ENCODE measurements around the gene SLC13A2. TPM values are rescaled to one million over a fixed set of nuclear protein-coding genes. Genes with fewer than 3 reads are reported as not detected.

SLC13A2 gene
- total and polyA plus RNA-seq, 2 donors (not counting 3 experiments of a cell fraction or from before 2014, with no cell fraction given): not detected

DNA sequence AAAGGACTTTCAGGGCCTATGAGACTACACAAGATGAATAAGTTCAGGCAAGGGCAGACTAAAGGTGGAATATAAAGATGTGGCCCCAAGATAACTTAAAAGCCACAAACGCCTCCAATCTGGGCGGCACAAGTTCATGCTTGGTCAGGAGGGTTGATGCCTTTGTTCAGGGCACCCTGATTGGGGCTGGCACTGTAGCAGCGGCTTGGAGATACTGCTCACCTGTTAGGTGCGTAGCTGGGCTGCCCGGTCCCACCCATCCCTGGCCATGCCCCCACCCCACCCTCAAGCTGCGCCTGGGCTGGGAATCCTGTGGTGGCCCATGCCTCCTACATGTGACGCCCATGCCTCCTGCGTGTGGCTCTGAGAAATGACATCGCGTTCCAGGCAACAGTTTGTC, 12.5 kb upstream of the SLC13A2 start:
- H3K27me3 ChIP-seq (ENCODE audit: control insufficient read depth in 2 of 2, insufficient read depth in 2 of 2, low read length in 2 of 2): peaks cover 0 to 2% of the 10 kb centered on the region in 2 experiments

More for the DNA sequence above, 12.5 kb upstream of the SLC13A2 start:
- Histone ChIP-seq H3K79me2 (ENCODE audit: control insufficient read depth, insufficient read depth, low read length) (no peaks in the 10 kb centered on the region), H4K20me1 (replicated peaks; ENCODE audit: control insufficient read depth, extremely low read depth, insufficient read depth, low read length) (no peaks in the 10 kb centered on the region), H3K9me3 (replicated peaks; ENCODE audit: control insufficient read depth, insufficient read depth, low read length) (no peaks in the 10 kb centered on the region), H3K4me2 (ENCODE audit: insufficient read depth, low read length) (no peak overlapping the region), H3K9me1 (replicated peaks; ENCODE audit: control insufficient read depth, extremely low read depth, insufficient read depth, low read length) (no peaks in the 10 kb centered on the region), H2AFZ (ENCODE audit: low read depth, low read length) (no peak overlapping the region), H3K4me3 (replicated peaks in 1 of 3; ENCODE audit: insufficient read depth in 1 of 3, low read depth in 1 of 3, low read length in 3 of 3) (no peak overlapping the region), H3K36me3 (ENCODE audit: control insufficient read depth in 2 of 2, extremely low read depth in 1 of 2, insufficient read depth in 2 of 2, low read length in 2 of 2) (no peaks in the 10 kb centered on the region), H3K27ac (ENCODE audit: insufficient read depth, low read depth, low read length) (no peak overlapping the region), H3K9ac (replicated peaks; ENCODE audit: extremely low read depth, insufficient read depth, low read length) (no peak overlapping the region), H3K4me1 (ENCODE audit: control insufficient read depth, extremely low read depth, insufficient read depth, low read length) (no peaks in the 10 kb centered on the region)
- CTCF ChIA-PET: no interaction called here
- FAIRE-seq: no peak
- intact Hi-C loops (cut with micrococcal nuclease): no loop called here
- no peak for DNase-seq (ENCODE audit: low read depth, low spot score)
- dilution Hi-C loops (cut with MboI; ENCODE audit: extremely low pct_ligation_motif_present, low sequenced_read_pairs): no loop called here
- POLR2A ChIA-PET: no interaction called here
- no peak for TF ChIP-seq FOS (IDR thresholded peaks at IDR 0.05; ENCODE audit: borderline replicate concordance, insufficient read depth, low read length)
- no peak for TF ChIP-seq JUN (IDR thresholded peaks at IDR 0.05; ENCODE audit: borderline replicate concordance, insufficient read depth, insufficient read length, low read depth)
- no peak for TF ChIP-seq POLR2AphosphoS5 (IDR thresholded peaks at IDR 0.05; ENCODE audit: insufficient read depth, low read depth, low read length)
- no peak for TF ChIP-seq EZH2 (IDR thresholded peaks at IDR 0.05; ENCODE audit: borderline replicate concordance, low read depth, low read length, severe bottlenecking)
- TF ChIP-seq, protein P1, sequence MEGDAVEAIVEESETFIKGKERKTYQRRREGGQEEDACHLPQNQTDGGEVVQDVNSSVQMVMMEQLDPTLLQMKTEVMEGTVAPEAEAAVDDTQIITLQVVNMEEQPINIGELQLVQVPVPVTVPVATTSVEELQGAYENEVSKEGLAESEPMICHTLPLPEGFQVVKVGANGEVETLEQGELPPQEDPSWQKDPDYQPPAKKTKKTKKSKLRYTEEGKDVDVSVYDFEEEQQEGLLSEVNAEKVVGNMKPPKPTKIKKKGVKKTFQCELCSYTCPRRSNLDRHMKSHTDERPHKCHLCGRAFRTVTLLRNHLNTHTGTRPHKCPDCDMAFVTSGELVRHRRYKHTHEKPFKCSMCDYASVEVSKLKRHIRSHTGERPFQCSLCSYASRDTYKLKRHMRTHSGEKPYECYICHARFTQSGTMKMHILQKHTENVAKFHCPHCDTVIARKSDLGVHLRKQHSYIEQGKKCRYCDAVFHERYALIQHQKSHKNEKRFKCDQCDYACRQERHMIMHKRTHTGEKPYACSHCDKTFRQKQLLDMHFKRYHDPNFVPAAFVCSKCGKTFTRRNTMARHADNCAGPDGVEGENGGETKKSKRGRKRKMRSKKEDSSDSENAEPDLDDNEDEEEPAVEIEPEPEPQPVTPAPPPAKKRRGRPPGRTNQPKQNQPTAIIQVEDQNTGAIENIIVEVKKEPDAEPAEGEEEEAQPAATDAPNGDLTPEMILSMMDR (IDR thresholded peaks at IDR 0.05; ENCODE audit: extremely low read depth in 1 of 2, insufficient read depth in 1 of 2, low read depth in 1 of 2, low read length in 2 of 2): no peak
- no peak for TF ChIP-seq MYC (IDR thresholded peaks at IDR 0.05; ENCODE audit: low read depth, low read length)
- TF ChIP-seq, protein P2, sequence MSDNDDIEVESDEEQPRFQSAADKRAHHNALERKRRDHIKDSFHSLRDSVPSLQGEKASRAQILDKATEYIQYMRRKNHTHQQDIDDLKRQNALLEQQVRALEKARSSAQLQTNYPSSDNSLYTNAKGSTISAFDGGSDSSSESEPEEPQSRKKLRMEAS (IDR thresholded peaks at IDR 0.05; ENCODE audit: insufficient read depth, insufficient read length): no peak
- no peak for TF ChIP-seq POLR2A (IDR thresholded peaks at IDR 0.05; ENCODE audit: low read depth, low read length)
- no peak for TF ChIP-seq GATA2 (IDR thresholded peaks at IDR 0.05; ENCODE audit: insufficient read depth, insufficient read length, low read depth, low read length)
- no TSS peak for BruUV-seq (replicated peaks)
